Erythroblast (primary cell): ENCODE measurements around the gene KCNH8.

Experiments
- DNase-seq, 2 experiments: peaks; one replicate each; lab custom pipeline; 2025; lab: John Stamatoyannopoulos, UW
- GATA1 ChIP-seq: IDR thresholded peaks from 2 replicates; pipeline ENCODE4 v1.6.1; 2011; ENCODE audit warnings: low read depth, mild to moderate bottlenecking, control low read depth, low read length, moderate library complexity
- POLR2A ChIP-seq: IDR thresholded peaks from 2 replicates; pipeline ENCODE4 v1.6.1; 2011; ENCODE audit warnings: mild to moderate bottlenecking, low read length

The KCNH8 gene

GRCh38 chr3:19254189-19254588, 105.9 kb downstream of the KCNH8 start:
- no peak for TF ChIP-seq POLR2A
- no peak for TF ChIP-seq GATA1

DNA sequence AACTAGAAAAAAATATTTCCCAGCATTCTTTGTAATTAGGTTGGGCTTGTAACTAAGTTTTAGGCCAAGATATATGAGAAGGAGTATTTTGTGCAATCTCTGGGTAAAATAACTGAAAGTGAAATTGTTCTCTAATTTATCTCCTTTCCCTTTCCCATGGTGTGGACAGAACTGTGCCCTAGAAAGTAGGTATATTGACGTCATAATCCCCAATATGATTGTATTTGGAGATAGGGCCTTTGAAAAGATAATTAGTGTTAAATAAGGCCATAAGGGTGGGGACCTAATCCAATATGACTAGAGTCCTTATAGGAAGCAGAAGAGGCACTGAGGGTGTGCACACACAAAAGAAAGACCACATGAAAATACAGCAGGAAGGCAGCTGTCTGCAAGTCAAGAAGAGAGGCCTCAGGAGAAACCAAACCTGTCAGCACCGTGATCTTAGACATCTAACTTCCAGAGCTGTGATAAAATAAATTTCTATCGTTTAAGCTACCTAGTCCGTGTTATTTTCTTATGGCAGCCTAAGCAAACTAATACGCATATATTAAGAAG, 106.6 kb downstream of the KCNH8 start:
- no peak for TF ChIP-seq POLR2A
- TF ChIP-seq GATA1: no peak
- DNase-seq: no peak

More at GRCh38 chr3:19254189-19254588, 105.9 kb downstream of the KCNH8 start:
- no peak for DNase-seq

GRCh38 chr3:19256313-19256712, 108.0 kb downstream of the KCNH8 start:
- TF ChIP-seq GATA1 (no peak), POLR2A (no peak)
- no peak for DNase-seq

DNA sequence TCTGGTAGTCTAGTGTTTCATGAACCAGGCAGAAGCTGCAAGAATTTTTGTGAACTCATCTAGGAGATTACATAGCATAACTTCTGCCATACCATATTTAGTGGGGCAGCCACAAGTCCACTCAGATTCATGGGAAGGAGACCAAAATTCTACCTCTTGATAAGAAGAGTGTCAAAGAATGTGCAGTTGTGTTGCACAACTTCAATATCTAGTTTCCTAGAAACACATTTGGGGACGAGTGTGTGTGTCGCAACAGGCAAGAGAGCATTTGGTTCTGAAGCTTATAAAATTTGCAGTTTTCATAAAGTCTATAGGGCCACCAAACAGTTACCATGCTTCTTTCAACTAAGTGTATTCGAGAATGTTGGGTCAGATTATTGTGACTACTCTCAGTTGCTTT, 115.3 kb downstream of the KCNH8 start:
- TF ChIP-seq GATA1 (no peak), POLR2A (no peak)

DNA sequence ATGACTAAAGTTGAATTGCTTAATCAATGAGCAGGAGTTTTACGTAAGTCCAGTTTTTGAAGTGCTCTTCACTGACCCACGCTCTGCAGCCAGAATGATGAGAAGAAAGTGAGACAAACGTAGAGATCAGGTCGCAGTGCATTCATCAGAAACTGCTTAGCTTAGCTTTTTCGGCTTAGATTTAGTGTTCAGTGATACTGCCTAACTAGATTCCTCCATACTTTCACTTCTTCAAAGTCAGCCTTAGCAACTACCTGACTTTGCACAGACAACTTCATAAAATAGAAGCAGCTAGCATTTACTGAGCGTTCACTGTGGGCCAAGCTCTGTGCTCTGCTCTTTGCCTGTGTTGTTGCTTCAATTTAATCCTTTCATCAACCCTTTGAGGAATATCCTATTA, 116.1 kb downstream of the KCNH8 start:
- no peak for TF ChIP-seq GATA1
- no peak for DNase-seq

More for the DNA sequence above, 115.3 kb downstream of the KCNH8 start:
- DNase-seq: no peak

DNA sequence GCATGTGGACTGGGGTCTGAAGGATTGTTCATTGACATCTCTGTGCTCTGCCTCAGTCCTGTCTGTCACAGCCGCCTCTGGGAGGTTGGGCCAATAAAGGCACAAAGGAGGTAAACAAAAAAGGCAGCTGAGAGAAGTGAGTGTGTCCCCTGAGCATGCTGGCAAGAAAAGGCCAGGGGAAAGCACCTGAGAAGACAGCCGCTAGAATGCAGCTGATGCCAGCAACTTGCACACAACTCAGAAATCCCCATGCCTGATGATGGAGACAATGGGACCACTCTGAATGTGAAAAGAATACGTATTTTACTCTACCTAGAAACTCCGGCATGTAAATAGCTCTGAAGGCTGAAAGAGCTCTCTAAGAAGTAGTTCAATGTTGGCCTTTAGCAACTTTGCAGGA, 118.7 kb downstream of the KCNH8 start:
- no peak for TF ChIP-seq GATA1
- DNase-seq: no peak

- TF ChIP-seq GATA1: no peak
- TF ChIP-seq POLR2A: no peak
These were observed 122.2 kb downstream of the KCNH8 start for GRCh38 chr3:19270481-19270880.

DNA sequence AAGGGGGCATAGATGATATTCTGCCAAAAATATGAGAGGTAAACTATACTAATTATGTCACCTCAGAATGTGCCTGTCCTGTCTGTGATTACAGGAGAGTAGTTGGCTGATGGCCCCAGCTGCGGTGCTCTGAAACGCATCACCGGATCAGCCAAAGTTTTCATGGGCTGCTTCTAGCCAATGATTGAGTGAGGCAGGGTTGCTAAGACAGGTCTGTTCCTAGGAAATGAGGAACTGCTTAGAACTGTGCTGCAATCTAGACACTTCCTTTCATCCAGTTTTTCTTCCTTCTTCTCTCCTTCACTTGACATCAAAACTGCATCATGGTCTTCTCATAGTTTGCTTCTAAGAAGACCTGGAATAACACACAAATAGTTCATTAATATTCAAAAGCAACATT, 124.0 kb downstream of the KCNH8 start:
- no peak for DNase-seq
- TF ChIP-seq GATA1: no peak
- no peak for TF ChIP-seq POLR2A

More at GRCh38 chr3:19270481-19270880, 122.2 kb downstream of the KCNH8 start:
- DNase-seq: no peak

DNA sequence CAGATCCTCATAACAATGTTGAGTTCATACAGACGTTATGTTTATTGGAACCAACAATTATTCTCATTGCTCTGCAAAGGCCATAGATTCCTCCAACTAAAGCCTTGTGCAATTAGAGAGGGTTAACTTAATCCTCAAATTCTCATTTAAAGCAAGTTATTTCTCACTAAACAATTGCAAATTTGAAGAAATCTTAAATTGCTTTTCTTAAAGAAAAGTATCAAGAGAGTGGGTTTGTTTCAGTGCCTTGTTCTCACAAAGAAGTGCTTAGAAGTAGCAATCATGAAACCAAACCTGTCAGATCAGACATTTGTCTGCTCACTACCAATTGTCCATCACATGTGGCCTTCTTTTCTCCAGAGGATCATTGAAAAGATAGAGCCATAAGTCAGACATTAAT, 124.8 kb downstream of the KCNH8 start:
- DNase-seq: no peak
- no peak for TF ChIP-seq POLR2A
- TF ChIP-seq GATA1: no peak

DNA sequence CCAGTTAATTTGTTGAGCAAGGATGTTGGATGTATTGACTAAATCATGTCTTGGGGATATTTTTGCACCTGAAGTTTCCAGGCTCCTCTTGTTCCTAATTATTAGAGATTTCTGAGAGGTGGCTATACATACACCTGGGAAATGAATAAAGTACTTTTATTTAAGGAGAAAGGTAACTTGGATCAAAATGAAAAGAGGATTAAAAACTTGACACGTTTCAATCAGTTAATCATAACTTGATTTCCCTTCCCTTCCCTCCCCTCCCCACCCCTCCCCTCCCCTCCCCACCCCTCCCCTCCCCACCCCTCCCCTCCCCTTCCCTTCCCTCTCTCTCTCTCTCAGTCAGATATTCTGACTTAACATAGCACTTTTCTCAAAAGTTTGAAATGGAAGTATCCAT, 126.3 kb downstream of the KCNH8 start:
- TF ChIP-seq GATA1 (no peak), POLR2A (no peak)
- no peak for DNase-seq

- TF ChIP-seq GATA1: no peak
- no peak for TF ChIP-seq POLR2A
- DNase-seq: no peak
These were observed 136.7 kb downstream of the KCNH8 start for GRCh38 chr3:19284974-19285373.

DNA sequence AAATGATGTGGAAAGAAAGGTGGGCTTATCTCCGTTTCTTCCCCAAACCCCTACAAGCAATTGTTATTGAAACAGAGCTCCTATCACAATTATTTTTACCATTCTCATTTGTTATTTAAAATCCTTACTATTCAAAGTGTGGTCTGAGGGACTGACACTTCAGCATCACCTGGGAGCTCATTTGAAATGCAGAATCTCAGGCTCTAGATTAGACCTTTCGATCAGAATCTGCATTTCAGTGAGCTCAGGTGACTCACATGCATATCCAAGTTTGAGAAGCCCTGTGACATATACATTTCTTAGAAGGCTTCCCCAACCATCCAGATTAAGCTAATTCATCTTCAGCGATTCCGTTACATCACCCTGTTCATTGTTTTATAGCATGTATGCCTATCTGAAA, 145.0 kb downstream of the KCNH8 start:
- no peak for DNase-seq
- TF ChIP-seq POLR2A (no peak), GATA1 (no peak)

GRCh38 chr3:19295208-19295607, 146.9 kb downstream of the KCNH8 start:
- TF ChIP-seq POLR2A (no peak), GATA1 (no peak)
- no peak for DNase-seq

DNA sequence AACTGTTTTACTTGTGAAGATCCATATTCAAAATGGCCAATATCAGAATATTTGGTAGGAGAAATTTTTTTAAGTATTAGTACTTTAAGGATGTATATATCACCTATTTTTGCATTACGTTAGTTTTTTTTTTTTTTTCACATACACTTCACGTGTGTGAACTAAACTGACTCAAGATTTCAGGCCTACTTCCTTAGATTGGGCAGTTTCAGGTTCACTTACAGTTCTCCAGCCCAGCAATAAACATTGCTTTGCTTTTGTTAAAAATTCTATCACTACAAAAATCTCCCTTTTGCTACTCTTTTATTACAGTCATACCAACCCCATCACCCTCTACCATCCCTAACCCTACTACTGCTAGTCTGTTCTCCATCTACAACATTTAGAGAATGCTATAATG, 183.6 kb downstream of the KCNH8 start:
- DNase-seq: no peak
- no peak for TF ChIP-seq GATA1
- TF ChIP-seq POLR2A: no peak

DNA sequence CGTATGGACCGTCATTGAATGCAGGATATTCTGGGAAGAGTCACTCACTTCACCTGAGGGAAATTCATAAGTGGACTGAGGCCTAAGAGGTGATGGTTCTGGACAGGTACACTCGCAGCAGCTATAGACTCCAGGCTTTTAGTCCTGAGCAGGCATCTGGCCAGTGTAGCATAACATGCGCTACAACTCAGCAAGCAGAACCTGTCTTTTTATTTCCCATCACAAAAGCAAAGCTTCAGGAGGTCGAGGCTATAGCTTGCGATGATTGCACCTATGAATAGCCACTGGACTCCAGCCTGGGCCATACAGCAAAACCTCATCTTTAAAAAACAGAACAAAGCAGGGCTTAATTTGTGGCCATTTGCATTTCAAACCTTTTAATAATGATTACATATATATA, 185.8 kb downstream of the KCNH8 start:
- TF ChIP-seq GATA1 (no peak), POLR2A (no peak)
- DNase-seq: no peak
